Activated CD4-positive, alpha-beta T cell treated with anti-CD3 and anti-CD28 coated beads, Interleukin-2, amount 50 U/mL, for 24 hours (primary cell): ENCODE measurements around the gene PDZD8.
"Not testable (repeated sequence)": the region's sequence is repeated elsewhere in the genome, so short reads cannot be mapped to it uniquely, and the experiment has no call there.

ENCODE experiments used
- DNase-seq, 2 donors: peaks; one replicate each; pipeline ENCODE4 v3.0.0-alpha.2; 2020; ENCODE audit warnings: low read depth in 1 of 2, low spot score in 1 of 2

Gene PDZD8

DNA sequence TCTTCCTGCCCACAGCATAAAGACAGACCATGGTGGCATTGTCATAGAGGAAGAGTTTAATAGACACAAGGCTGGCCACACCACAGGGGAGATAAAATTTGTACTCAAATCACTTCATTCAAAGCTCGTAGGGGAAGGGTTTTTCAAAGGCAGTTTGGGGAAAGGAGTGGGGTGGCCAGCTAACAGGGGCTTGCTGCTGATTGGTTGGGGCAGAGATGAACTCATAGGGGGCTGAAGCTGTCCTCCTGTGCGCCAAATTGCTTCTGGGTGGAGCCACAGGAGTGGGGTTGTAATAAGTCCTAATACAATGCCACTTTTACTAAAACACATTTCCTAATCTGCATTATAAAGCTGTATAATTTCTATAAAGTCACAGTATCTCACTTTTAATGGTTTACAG lies 22.5 kb downstream of the PDZD8 start:
- no peak for DNase-seq

DNA sequence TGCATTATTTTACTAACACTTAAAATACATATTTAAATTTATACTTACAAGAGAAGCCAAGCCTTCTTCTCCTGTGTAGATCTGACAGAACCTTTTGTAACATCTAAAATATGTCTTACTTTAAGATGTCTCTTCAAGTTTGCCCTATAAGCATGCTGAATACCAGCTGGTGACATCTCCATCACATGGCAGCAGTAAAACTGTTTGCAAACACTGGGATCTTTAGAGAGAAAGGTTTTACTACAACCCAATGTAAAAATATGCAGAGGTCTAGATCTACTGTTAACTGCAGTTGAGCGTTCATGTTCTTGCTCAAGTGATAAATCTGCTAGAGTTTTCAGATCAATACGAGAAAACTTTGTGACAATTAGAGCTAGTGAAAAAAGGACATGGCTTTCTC lies 23.2 kb downstream of the PDZD8 start:
- DNase-seq, result no peak

DNA sequence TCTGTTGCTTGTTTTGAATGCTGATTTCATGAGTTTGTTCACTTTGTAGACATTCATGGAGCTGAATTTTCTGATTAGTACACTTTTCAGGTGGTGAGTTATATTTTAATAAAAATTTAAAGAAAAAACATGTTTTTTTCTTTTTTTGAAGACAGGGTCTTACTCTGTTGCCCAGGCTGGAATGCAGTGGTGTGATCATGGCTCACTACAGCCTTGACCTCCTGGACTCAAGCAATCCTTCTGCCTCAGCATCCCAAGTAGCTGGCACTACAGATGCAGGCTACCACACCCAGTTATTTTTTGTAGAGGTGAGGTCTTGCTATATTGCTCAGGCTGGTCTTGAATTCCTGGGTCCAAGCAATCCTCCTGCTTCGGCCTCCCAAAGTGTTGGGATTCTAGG lies 23.7 kb downstream of the PDZD8 start:
- no peak for DNase-seq

DNA sequence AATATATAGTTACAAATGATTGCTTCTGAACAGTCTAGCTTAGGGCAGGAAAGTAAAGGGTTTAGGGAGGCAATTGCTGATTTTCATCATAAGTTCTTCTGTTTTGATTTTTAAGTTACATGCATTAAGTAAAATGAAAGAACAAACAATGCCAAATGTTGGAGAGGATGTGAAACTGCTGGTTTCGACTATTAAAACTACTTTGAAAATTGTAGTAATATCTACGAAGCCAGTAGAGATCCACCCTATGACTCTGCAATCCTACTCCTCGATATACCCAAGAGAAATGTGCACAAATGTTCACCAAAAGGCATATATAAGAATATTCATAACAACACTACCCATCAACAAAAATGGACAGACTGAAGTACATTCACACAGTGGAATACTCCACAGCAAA lies 24.3 kb downstream of the PDZD8 start:
- DNase-seq, result no peak

DNA sequence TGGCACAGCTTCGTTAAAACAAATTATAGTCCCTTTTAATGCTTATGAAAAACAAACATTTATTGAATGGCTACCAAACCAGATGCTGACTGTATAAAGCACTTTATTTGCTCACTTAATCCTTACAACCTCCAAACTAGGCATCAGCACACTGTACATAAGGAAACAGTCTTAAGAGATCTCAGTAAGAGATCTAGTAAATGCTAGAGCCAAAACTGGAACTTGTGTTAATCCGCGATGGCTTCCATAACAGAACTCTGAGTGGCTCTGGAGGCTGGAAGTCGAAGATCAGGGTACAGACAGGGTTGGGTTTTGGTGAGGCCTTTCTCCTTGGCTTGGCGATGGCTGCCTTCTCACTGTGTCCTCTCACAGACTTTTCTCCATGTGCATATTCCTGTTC lies 27.0 kb downstream of the PDZD8 start:
- no peak for DNase-seq

DNA sequence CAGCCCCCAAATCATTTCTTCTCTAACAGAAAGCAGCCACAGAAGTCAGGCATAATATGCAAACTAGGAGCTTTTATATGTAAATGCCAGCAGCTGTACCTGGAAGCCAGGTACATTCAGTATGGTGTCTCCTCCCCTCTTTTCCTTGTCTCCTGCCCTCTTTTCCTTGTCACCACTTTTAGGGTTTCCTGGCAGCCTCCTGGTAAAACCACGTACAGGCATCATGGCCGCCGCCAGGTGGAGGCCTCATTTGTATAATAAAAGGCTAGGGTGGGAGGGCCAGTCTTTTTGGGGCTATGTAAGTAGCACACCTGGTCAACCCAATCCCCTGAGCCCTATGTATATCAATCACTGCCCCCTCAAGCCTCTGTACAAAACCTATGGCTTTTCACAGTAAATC lies 28.7 kb downstream of the PDZD8 start:
- no peak for DNase-seq

DNA sequence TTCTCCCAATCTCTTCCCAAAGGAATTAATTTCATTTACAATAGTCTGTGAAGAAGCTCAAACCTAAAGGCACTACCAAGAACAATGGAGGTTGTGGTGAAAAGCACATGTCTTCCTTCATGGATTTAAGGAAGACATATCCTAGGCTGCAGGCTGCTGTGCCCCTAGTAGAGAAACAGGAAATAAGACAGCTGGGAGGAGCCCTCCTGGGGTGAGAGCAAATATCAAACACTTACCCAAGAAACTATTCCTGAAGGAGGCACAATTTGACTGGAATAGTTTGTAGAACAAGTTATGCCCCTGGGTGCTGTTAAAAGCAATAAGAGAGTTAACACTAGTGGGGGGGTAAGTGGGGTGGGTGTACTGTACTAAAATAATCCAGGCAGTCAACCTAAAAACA lies 30.1 kb downstream of the PDZD8 start:
- DNase-seq, result no peak

DNA sequence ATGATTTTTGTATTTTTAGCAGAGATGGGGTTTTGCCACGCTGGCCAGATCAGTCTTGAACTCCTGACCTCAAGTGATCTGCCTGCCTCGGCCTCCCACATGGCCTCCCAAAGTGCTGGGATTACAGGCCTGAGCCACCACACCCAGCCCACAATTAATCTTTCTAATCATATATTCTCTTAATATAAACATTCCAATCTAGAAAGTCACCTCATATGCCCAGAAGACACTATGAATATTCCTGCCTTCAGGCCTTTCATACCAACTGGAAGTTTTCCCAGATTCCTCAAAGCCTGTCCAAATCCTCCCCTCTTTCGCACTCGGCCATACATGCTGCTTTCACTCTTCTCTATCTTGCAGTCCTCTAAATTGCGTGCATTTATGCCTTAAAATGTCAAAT lies 32.6 kb downstream of the PDZD8 start:
- DNase-seq, result no peak

DNA sequence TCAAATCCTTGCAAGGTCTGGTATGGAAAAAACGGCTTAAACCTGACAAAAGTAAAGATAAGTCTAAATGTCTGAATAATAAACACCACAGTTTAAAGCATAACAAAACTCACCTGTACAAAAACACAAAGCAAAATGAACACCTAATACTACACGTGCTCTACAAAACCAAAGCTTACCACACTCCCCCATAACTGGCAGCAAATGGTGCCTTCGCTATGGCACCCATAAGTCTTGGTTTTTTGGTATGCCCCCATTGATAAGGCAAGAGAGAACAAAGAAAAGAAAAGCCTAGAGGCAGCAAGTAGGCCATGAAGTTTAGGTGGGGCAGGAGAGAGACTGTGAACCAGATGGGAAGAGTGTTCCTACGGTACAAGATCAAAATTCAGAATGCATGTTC lies 34.2 kb downstream of the PDZD8 start:
- no peak for DNase-seq

DNA sequence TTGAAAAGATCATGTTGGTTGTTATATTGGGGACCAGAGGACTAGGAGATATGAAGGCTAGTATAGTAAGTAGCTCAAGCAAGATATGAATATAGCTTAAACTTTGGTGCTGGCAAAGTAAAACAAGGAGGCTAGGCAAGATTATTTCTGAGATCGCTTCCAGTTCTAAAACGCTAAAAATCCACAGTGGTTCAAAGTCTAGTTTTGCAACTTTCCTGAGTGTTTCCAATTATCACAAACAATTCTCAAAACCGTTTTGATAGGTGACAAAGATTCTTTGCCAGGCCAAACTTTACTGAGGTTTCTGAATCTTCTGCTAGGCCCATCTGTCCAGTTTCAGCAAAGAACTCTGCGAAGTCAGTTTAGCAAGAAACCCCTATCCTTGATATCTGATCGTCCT lies 35.3 kb downstream of the PDZD8 start:
- no peak for DNase-seq

DNA sequence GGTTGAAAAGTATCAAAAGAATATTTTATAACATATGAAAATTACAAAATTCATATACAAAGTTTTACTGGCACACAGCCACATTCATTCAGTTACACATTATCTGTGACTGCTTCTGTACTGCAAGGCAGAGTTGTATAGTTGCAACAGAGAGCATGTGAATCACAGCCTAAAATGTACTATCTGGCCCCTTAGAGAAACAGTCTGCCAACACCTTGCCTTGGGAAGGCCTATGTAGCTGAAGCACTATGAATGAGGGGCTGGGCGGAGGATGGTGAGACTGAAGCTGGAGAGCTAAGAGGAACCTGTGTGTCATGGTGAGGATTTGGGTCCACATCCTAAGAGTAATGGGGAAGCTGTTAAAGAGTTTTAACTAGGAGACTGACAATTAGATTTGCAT lies 35.7 kb downstream of the PDZD8 start:
- DNase-seq, result no peak

DNA sequence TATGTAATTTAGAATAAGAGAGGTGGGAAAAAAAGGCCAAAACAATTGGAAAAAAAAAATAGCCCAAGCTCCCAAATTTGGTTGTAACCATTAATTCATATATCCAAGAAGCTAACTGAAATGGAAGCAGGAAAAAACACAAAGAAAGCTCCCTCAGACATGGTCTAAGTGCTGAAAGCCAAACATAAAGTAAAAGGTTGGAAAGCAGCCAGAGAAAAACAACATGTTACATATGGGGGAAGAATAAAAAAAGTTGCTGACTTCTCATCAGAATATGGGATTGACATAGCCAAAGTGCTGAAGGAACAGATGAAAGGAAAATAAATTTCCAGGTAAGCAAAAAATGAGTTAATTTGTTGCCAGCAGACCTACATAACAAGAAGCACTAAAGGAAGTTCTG lies 40.3 kb downstream of the PDZD8 start:
- DNase-seq, result no peak

DNA sequence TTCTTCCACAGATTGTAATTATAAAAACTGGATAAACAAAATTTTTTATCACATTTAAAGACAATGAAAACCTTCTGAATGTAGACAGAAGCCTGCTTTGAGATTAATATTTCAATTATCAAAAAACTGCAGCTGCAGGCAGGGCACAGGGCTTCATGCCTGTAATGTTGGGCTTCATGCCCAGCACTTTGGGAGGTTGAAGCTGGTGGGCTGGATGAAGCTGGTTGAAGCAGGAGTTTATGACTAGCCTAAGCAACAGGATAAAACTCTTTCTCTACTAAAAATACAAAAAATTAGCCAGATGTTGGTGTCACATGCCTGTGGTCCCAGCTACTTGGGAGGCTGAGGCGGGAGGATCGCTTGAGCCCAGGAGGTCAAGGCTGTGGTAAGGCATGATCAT lies 41.2 kb downstream of the PDZD8 start:
- DNase-seq, result no peak

DNA sequence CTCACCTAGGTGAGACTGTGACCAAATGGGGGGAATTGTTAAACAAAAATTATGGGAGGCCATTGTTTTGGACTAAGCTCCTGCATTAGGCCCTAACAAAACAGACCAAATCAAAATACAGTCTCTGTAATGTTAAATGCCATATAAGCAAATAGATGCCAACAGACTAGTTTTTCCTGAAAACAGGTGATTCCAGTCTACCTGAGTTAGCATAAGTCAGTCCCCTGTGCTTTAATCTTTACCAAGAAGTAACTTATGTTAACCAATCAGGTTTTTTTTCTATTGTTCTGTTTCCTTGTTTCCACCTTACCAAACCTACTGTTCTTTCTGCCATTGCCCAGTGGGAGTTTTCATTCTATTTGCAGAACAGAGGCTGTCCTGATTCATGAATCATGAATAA lies 48.0 kb downstream of the PDZD8 start:
- DNase-seq, result no peak

DNA sequence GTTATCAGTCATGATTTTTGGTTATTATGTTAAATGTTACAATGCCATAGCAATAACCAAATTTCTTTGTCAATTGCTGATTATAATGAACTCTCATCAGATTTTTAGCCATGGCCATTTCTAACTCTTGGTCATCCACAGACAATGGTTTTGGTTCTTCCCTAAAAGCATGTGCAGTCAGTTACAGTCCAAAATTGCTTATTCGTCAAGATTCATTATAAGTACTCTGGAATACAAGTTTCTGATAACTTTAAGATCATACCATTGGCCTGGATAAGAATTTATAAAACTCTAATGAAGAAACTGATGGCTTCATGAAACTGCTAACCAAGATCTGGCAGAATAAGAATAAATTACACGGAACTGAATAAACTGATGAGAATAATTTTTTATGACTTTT lies 50.9 kb downstream of the PDZD8 start:
- no peak for DNase-seq

DNA sequence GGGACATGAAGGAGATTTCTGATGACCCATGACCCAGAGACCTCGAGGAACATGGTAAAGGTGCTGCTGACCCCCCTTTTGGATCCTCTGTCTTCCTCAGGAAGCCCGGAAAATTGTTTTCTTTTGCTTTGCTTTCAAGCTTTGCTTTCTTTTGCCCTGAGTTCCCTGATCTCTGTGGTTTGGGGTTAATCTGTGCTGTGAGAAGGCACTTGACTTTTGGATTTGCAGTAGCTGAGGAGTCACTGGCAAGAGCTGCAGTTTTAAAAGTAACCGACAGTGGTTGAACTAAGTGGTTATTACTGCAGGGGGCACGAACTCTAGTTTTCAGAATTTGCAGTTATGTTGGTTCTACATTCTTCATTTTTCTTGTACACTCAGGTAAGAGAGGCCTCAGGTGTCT lies 53.0 kb downstream of the PDZD8 start:
- DNase-seq, result no peak

DNA sequence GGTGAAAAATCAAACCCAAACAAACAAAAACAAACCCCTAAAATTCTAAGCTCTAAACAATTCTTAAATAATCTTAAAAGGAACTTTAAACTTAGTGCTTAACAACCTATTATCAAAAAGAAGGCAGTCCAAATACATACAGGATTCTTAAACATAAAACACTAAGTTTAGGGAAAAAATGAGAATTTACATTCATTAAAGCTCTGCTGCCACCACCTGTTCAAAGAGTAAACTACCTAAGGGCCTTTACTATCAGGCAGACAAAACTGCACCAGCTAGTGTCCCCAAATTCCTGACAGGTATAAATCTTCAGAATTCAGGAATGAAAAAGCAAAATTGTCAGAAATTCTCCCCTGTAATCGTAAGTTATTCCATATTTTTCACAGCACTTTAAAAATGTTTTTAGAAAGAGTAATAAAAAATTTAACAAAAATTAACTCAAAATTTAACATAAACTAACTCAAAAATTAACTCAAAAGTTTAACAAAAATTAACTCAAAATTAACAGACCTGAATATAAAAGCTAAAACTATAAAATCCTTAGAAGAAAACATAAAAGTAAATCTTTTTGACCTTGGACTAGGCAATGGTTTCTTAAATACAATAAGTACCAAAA lies 55.1 kb downstream of the PDZD8 start:
- no peak for DNase-seq

DNA sequence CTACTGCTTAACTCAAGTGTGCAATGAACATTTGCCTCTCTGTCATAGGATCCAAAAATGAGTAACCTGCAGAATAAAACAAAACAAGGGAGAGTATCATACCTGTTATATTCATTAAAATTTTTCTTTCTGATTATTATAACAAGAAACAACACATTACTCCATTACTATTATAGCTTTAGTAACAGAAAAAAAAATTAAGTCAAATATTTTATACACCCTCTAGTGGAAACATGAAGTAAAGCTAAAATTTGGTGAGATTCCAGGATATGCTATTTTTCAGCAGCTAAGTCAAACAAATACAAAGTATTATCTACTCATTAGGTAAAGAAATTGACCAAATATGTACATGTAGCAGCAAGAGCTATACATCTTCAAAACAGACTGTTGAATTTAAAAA lies 56.3 kb downstream of the PDZD8 start:
- DNase-seq, result no peak

DNA sequence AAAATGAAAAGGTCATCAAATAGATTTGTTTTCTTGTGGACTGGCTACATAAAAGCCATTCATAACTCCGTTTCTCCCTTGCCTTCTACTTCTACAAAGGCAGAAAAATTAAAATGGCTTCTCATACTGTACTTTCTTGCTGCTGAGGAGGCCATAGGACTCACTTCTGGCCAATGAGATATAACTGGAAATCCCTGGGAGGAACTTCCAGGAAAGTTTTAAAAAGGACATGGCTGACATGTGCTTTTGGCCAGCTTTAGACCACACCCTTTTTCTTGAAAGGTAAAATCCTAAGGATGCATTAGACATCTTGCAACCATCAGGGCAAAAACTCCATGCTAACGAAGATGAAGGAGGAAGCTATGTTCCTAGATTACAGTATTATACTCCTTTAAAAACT lies 58.5 kb downstream of the PDZD8 start:
- no peak for DNase-seq

DNA sequence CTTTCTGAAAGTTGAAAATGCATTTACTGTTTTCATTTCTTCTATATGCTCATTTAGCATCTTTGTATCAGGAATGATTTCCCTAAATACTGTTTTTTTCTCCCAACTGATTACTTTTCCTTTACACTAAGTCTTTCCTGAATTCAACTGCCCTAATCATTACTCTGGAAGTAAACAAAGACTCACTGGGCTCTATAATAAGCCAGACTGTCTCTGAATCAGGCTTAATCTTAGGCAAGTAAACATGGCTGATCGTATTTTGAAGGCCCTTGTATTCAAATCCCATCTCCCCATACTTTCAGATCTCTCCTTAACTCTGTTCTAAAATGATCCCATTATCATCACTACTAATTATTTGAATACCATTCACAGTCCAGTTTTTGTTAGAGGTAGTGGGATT lies 61.6 kb downstream of the PDZD8 start:
- DNase-seq, result no peak

DNA sequence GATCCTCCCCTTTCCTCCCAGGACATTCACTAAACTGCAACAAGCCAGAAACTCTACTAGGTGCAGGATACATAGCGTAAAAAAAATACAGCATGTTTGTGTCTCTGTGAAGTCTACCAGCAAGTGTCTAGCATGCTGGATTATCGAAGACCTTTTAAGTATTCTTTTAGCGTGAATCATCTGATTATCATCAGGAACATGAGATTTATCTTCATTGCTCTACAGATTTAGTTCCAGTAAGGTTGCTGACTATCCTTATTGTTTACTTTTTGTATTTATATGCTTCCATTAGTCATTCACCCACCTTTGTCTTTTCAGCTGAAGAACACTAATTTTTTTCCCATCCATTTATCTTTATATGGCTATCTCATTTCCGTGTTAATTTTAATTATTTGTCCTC lies 62.8 kb downstream of the PDZD8 start:
- no peak for DNase-seq

DNA sequence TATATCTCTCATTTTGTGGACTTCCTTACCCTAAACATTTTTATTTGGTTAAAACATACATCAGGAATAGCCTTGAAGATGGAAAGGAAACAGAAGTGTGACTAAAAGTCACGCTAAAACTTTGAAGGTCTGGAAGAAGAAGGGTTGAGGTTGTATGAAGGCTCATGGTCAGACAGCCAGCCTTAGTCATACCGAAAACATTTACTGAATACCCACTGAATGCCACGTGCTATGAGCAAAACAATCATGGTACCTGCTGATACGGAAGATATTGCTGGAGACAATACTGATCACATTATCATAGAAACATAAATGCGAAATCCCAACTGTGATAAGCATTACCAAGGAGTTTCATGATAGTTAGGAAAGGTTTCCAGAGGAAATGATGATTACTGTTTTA lies 64.0 kb downstream of the PDZD8 start:
- no peak for DNase-seq

DNA sequence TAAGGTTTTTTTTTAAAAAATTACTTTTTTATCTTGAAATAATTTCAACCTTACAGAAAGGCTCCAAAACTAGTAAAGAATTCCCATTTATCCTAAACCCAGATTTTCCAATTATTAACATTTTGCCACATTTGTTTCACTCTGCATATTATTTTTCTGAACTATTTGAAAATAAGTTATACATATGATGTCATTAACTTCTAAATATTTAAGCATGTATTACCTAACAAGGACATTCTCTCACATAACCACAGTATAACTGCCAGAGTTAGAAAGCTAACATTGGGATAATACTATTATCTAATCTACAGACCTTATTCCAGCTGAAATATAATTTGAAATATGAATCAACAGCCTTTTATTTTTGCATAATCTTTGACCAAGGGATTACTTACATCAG lies 68.6 kb downstream of the PDZD8 start:
- no peak for DNase-seq

DNA sequence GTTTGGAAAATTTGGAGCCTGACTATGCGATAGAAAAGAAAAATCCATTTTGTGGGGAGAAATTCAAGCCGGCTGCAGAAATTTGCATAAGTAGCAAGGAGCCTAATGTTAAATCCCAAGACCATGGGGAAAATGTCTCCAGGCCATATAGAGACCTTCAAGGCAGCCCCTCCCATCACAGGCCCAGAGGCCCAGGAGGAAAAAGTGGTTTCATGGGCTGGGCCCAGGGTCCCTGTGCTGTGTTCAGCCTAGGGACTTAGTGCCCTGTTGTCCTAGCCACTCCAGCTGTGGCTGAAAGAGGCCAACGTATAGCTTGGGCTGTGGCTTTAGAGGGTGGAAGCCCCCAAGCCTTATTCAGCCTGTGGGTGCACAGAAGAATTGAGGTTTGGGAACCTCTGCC lies 71.8 kb downstream of the PDZD8 start:
- DNase-seq, result not testable (repeated sequence)
